Stimulated activated CD8-positive, alpha-beta memory T cell treated with anti-CD3 and anti-CD28 coated beads, Interleukin-15, amount 100 ng/mL, for 4 hours (primary cell): ENCODE results near the gene COTL1.
A peak's percentile ranks its signal among the peaks of the same experiment; 100 is the strongest.

Source experiments
- DNase-seq, 2 donors: peaks; one replicate each; pipeline ENCODE4 v3.0.0-alpha.2; 2020; ENCODE audit warnings: low read depth in 2 of 2

The COTL1 gene

GRCh38 chr16:84614623-84614967 is 3.3 kb downstream of the COTL1 start:
- DNase-seq = no peak

- DNase-seq = no peak
These were observed 3.8 kb downstream of the COTL1 start for GRCh38 chr16:84614073-84614459.

- no peak for DNase-seq
These were observed 4.3 kb downstream of the COTL1 start for GRCh38 chr16:84613408-84614072.

GRCh38 chr16:84612686-84613085 is 5.2 kb downstream of the COTL1 start:
- DNase-seq = no peak

- DNase-seq = no peak
These were observed 6.8 kb downstream of the COTL1 start for GRCh38 chr16:84611041-84611440.

- no peak for DNase-seq
These were observed 7.5 kb downstream of the COTL1 start for GRCh38 chr16:84610376-84610775.

- DNase-seq = no peak
These were observed 8.2 kb downstream of the COTL1 start for GRCh38 chr16:84609563-84610177.

- DNase-seq = no peak
These were observed 9.6 kb downstream of the COTL1 start for GRCh38 chr16:84608282-84608681.

- no peak for DNase-seq
These were observed 10.2 kb downstream of the COTL1 start for GRCh38 chr16:84607694-84608093.

GRCh38 chr16:84607061-84607460 is 10.8 kb downstream of the COTL1 start:
- DNase-seq = no peak

- DNase-seq = no peak
These were observed 11.6 kb downstream of the COTL1 start for GRCh38 chr16:84606081-84606875.

- DNase-seq = no peak
These were observed 12.5 kb downstream of the COTL1 start for GRCh38 chr16:84605339-84605848.

GRCh38 chr16:84604477-84605013 is 13.3 kb downstream of the COTL1 start:
- no peak for DNase-seq

- no peak for DNase-seq
These were observed 13.9 kb downstream of the COTL1 start for GRCh38 chr16:84603940-84604339.

GRCh38 chr16:84603140-84603816 is 14.6 kb downstream of the COTL1 start:
- DNase-seq = peak in 1 of 2 donors; percentile 36

- DNase-seq = no peak
These were observed 17.3 kb downstream of the COTL1 start for GRCh38 chr16:84600343-84601229.

- DNase-seq = peak; percentile 51 to 62
These were observed 18.2 kb downstream of the COTL1 start for GRCh38 chr16:84599521-84600202.

GRCh38 chr16:84598360-84598759 is 19.5 kb downstream of the COTL1 start:
- no peak for DNase-seq

GRCh38 chr16:84597931-84598351 is 19.9 kb downstream of the COTL1 start:
- no peak for DNase-seq

- no peak for DNase-seq
These were observed 20.4 kb downstream of the COTL1 start for GRCh38 chr16:84597528-84597896.
